ENCODE results near the gene COMMD1. TPM values are rescaled to one million over a fixed set of nuclear protein-coding genes. Genes with fewer than 3 reads are reported as not detected.
"Not testable (repeated sequence)": the region's sequence is repeated elsewhere in the genome, so short reads cannot be mapped to it uniquely, and the experiment has no call there.

COMMD1 gene
- total RNA-seq, 1 donor from 2014 or later, result 40.8 TPM

- no peak for FAIRE-seq
- DNase-seq (ENCODE audit: low spot score in 2 of 2), result no peak
These were observed 55.9 kb downstream of the COMMD1 start for GRCh38 chr2:61961231-61961901.

- FAIRE-seq, result no peak
These were observed 56.9 kb downstream of the COMMD1 start for GRCh38 chr2:61962095-61962984.

GRCh38 chr2:61966087-61966727 lies 60.7 kb downstream of the COMMD1 start:
- DNase-seq (ENCODE audit: low spot score in 2 of 2), result no peak
- no peak for FAIRE-seq

More at GRCh38 chr2:61962095-61962984, 56.9 kb downstream of the COMMD1 start:
- DNase-seq (ENCODE audit: low spot score in 2 of 2), result no peak

DNA sequence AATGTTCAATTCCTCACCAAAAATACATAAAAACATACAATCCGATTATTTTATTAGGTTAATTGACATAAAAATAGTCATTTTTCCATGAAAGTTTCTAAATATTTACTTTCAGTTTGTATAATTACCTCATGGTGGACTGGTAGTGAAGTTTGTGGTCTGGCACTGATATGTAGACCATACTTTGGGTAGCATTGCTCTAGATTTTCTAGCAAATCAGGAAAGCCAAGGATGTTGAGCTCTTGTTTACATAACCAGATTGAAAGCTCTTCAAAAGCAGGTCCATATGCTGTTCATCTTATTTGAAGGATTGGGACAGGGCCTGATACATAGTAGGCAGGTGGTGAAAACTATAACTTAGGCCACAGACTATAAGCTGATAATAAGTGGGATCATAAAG lies 61.8 kb downstream of the COMMD1 start:
- no peak for DNase-seq (ENCODE audit: low spot score in 2 of 2)
- FAIRE-seq, result no peak

DNA sequence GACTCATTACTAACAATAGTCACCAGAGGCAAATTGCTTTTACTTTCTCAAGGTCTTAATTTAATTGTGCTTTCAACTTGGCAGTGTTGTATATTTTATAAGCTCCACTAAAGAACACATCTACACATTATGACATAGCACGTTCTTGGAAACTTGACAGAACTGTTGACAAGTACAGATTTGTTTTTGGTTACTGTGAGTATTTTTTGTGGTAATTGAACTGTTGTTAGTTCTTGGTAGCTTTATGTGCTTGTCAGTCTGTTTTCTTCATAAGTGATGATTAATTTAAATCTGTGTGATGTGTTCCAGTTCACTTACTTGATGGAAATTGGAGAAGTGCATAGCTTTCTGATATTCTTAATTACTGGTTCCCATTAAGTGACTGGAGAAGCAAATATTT lies 63.9 kb downstream of the COMMD1 start:
- no peak for FAIRE-seq
- DNase-seq (ENCODE audit: low spot score in 2 of 2), result no peak

- DNase-seq (ENCODE audit: low spot score in 2 of 2), result no peak
- no peak for FAIRE-seq
These were observed 65.5 kb downstream of the COMMD1 start for GRCh38 chr2:61970807-61971556.

GRCh38 chr2:61978522-61978921 lies 73.0 kb downstream of the COMMD1 start:
- FAIRE-seq (no peak), DNase-seq (ENCODE audit: low spot score in 2 of 2) (peak; percentile 5 to 10)

DNA sequence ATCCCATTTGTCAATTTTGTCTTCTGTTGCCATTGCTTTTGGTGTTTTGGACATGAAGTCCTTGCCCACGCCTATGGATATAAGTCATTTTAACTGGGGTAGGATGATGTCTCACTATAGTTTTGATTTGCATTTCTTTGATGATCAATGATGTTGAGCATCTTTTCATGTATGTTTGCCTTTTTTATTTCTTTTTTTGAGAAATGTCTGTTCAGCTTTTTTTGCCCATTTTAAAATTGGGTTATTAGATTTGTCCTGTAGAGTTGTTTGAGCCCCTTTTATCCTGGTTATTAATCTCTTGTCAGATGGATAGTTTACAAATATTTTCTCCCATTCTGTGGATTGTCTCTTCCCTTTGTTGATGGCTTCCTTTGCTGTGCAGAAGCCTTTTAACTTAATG lies 75.3 kb downstream of the COMMD1 start:
- DNase-seq (ENCODE audit: low spot score in 2 of 2), result no peak
- FAIRE-seq, result no peak

- no peak for FAIRE-seq
- no peak for DNase-seq (ENCODE audit: low spot score in 2 of 2)
These were observed 79.2 kb downstream of the COMMD1 start for GRCh38 chr2:61984682-61985081.

- no peak for FAIRE-seq
- no peak for DNase-seq (ENCODE audit: low spot score in 2 of 2)
These were observed 83.2 kb downstream of the COMMD1 start for GRCh38 chr2:61988462-61989366.

- peak; percentile 6 to 35 for DNase-seq (ENCODE audit: low spot score in 2 of 2)
- peak; percentile 13 for FAIRE-seq
These were observed 88.0 kb downstream of the COMMD1 start for GRCh38 chr2:61993422-61994024.

- DNase-seq (ENCODE audit: low spot score in 2 of 2) (no peak), FAIRE-seq (no peak)
These were observed 89.1 kb downstream of the COMMD1 start for GRCh38 chr2:61994531-61994930.

- FAIRE-seq (no peak), DNase-seq (ENCODE audit: low spot score in 2 of 2) (no peak)
These were observed 89.6 kb downstream of the COMMD1 start for GRCh38 chr2:61995065-61995464.

DNA sequence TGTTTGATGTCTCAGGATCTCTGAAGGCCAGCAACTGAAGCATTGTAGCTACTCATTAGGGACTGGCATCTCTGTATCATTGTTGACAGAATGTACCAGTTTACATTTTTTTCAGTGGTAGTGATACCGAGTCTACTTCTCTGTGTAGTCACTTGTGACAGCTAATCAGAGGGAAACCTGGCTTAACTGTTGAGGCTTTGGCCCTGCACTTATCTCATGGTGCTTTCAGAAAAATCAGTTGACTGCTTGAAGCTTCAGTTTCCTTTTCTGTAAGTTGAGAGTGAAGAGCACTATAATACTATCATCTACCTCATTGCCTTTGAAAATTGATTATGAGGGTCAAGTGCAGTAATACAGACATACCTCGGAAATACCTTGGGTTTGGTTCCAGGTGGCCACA lies 90.0 kb downstream of the COMMD1 start:
- FAIRE-seq (no peak), DNase-seq (ENCODE audit: low spot score in 2 of 2) (no peak)

DNA sequence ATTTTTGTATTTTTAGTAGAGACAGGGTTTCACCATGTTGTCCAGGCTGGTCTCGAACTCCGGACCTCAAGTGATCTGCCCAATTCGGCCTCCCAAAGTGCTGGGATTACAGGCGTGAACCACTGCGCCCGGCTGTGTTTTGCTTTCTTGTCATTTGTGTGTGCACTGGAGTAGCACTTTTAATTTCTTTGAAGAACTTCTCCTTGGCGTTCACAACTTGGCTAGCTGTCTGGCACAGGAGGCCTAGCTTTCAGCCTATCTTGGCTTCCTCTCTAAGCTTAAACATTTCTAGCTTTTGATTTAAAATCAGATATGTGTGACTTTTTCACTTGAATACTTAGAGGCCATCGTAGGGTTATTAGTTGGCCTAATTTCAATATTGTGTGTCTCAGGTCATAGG lies 93.0 kb downstream of the COMMD1 start:
- FAIRE-seq, result no peak
- DNase-seq (ENCODE audit: low spot score in 2 of 2), result no peak

GRCh38 chr2:62000538-62000937 lies 95.1 kb downstream of the COMMD1 start:
- DNase-seq (ENCODE audit: low spot score in 2 of 2) (no peak), FAIRE-seq (no peak)

DNA sequence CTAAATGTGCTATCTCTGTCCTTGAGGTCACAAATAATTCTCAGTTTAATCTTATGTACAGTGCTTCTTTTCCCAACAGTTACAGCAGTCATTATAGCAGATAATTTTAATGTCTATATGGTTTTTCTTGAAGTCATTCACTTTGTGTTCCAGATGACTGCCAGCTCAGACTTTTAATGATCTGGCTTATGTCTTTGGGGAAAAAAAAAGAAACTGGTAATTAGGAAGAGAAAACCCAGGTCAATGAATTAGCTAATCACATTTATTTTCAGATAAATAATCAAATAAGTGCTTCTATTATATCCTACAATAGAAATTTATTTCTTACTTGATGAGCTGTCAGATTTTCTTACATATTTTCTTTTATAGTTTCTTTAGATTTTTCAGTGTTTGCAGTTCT lies 96.0 kb downstream of the COMMD1 start:
- DNase-seq (ENCODE audit: low spot score in 2 of 2) (no peak), FAIRE-seq (no peak)

- not testable (repeated sequence) for FAIRE-seq; DNase-seq (ENCODE audit: low spot score in 2 of 2)
These were observed 99.0 kb downstream of the COMMD1 start for GRCh38 chr2:62004428-62004827.

DNA sequence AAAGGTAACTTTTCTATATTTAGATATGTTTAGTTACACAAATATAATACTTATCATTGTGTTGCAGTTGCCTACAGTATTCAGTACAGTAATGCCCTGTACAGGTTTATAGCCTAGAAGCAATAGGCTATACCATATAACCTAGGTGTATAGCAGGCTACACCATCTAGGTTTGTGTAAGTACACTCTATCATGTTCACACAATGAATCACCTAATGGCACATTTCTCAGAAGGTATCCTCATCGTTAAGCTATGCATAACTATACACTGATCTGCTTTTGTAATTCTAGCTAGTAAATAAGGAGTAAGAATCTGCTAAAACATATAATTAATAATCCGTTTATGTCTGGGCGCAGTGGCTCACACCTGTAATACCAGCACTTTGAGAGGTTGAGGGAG lies 102.1 kb downstream of the COMMD1 start:
- FAIRE-seq, result no peak
- no peak for DNase-seq (ENCODE audit: low spot score in 2 of 2)

Measured in frontal cortex (tissue), 4 donors.